Smooth muscle cell (in vitro differentiated cells): ENCODE results near the gene ADGRA1. TPM values are rescaled to one million over a fixed set of nuclear protein-coding genes. Genes with fewer than 3 reads are reported as not detected.

ENCODE experiments used
- DNase-seq: peaks from one replicate; lab custom pipeline; 2025; ENCODE audit not compliant: unreplicated experiment; lab: John Stamatoyannopoulos, UW
- H2AFZ ChIP-seq: fragments of 200-600 bp; sonication (generic); 2 replicates; pipeline ENCODE4 v1.6.0; 2016; ENCODE audit warnings: antibody characterized with exemption, low read depth, mild to moderate bottlenecking
- H3F3A ChIP-seq: fragments of 200-600 bp; sonication (generic); 2 replicates; pipeline ENCODE4 v1.6.0; 2017; ENCODE audit warnings: antibody characterized with exemption, low read depth
- H3K27ac ChIP-seq: fragments of 200-600 bp; sonication (generic); 2 replicates; pipeline ENCODE4 v1.5.1; 2016; ENCODE audit warnings: low read depth, mild to moderate bottlenecking
- H3K27me3 ChIP-seq: fragments of 200-600 bp; sonication (generic); 2 replicates; pipeline ENCODE4 v1.6.1; 2016; ENCODE audit warnings: low read depth, mild to moderate bottlenecking
- H3K36me3 ChIP-seq: fragments of 200-600 bp; sonication (generic); 2 replicates; pipeline ENCODE4 v1.5.1; 2016; ENCODE audit warnings: low read depth
- H3K4me1 ChIP-seq: fragments of 200-600 bp; sonication (generic); 2 replicates; pipeline ENCODE4 v1.5.1; 2016; ENCODE audit warnings: low read depth
- H3K4me2 ChIP-seq: fragments of 200-600 bp; sonication (generic); 2 replicates; pipeline ENCODE4 v1.6.0; 2016; ENCODE audit warnings: mild to moderate bottlenecking
- H3K4me3 ChIP-seq: fragments of 200-600 bp; sonication (generic); 2 replicates; pipeline ENCODE4 v1.5.1; 2016; ENCODE audit warnings: mild to moderate bottlenecking
- H3K79me2 ChIP-seq: fragments of 200-600 bp; sonication (generic); 2 replicates; pipeline ENCODE4 v1.6.0; 2016; ENCODE audit warnings: low read depth, mild to moderate bottlenecking
- H3K9ac ChIP-seq: fragments of 200-600 bp; sonication (generic); 2 replicates; pipeline ENCODE4 v1.6.0; 2016; ENCODE audit warnings: low read depth
- H3K9me3 ChIP-seq: fragments of 200-600 bp; sonication (generic); replicated peaks from 2 replicates; pipeline ENCODE4 v1.5.1; 2016; ENCODE audit warnings: low read depth
- H4K20me1 ChIP-seq: fragments of 200-600 bp; sonication (generic); 2 replicates; pipeline ENCODE4 v1.6.0; 2016; ENCODE audit warnings: low read depth
- WGBS: methylation state at CpG from one replicate; pipeline ENCODE4 v1.1.7; 2016; ENCODE audit warnings: low lambda C conversion rate; 5-methylcytosine and 5-hydroxymethylcytosine counted together
- polyA plus RNA-seq: library from polyadenylated mRNA; unstranded; fragments of >200 nt; fragmentation: Nextera tagmentation; extraction: Ambion mirVana; gene quantifications from 2 replicates; pipeline ENCODE4 v1.2.1, GENCODE V29; 2016
- total RNA-seq: library from RNA; depleted of rRNA; stranded (reverse); fragments of >200 nt; gene quantifications from 2 replicates; pipeline ENCODE4 v1.2.3, GENCODE V29; 2014
- TF ChIP-seq, protein P1 (sequence below): fragments of 200-600 bp; sonication (generic); IDR thresholded peaks from 2 replicates; pipeline ENCODE4 v1.5.1; 2017; ENCODE audit warnings: borderline replicate concordance, mild to moderate bottlenecking, antibody characterized with exemption; ENCODE audit not compliant: insufficient read depth, poor library complexity, severe bottlenecking

ADGRA1 gene
- total and polyA plus RNA-seq, 2 experiments from 2014 or later: not detected

GRCh38 chr10:133042816-133043215 is 44.9 kb upstream of the ADGRA1 start:
- no peaks in the 10 kb centered on the region for H3K79me2 ChIP-seq
- H3K36me3 ChIP-seq: no peaks in the 10 kb centered on the region
- H3F3A ChIP-seq: no peaks in the 10 kb centered on the region
- peaks cover 4% of the 10 kb centered on the region for H3K4me1 ChIP-seq
- no peaks in the 10 kb centered on the region for H3K27me3 ChIP-seq
- TF ChIP-seq, protein P1, sequence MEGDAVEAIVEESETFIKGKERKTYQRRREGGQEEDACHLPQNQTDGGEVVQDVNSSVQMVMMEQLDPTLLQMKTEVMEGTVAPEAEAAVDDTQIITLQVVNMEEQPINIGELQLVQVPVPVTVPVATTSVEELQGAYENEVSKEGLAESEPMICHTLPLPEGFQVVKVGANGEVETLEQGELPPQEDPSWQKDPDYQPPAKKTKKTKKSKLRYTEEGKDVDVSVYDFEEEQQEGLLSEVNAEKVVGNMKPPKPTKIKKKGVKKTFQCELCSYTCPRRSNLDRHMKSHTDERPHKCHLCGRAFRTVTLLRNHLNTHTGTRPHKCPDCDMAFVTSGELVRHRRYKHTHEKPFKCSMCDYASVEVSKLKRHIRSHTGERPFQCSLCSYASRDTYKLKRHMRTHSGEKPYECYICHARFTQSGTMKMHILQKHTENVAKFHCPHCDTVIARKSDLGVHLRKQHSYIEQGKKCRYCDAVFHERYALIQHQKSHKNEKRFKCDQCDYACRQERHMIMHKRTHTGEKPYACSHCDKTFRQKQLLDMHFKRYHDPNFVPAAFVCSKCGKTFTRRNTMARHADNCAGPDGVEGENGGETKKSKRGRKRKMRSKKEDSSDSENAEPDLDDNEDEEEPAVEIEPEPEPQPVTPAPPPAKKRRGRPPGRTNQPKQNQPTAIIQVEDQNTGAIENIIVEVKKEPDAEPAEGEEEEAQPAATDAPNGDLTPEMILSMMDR: no peak
- H2AFZ ChIP-seq: no peak overlapping the region
- H3K27ac ChIP-seq: no peak overlapping the region
- no peak overlapping the region for H3K4me2 ChIP-seq
- DNase-seq: no peak
- WGBS: 94% methylated on average over 18 of the region's 18 CpGs
- no peaks in the 10 kb centered on the region for H3K9me3 ChIP-seq
- H3K4me3 ChIP-seq: no peak overlapping the region
- H4K20me1 ChIP-seq: no peaks in the 10 kb centered on the region
- H3K9ac ChIP-seq: no peak overlapping the region

DNA sequence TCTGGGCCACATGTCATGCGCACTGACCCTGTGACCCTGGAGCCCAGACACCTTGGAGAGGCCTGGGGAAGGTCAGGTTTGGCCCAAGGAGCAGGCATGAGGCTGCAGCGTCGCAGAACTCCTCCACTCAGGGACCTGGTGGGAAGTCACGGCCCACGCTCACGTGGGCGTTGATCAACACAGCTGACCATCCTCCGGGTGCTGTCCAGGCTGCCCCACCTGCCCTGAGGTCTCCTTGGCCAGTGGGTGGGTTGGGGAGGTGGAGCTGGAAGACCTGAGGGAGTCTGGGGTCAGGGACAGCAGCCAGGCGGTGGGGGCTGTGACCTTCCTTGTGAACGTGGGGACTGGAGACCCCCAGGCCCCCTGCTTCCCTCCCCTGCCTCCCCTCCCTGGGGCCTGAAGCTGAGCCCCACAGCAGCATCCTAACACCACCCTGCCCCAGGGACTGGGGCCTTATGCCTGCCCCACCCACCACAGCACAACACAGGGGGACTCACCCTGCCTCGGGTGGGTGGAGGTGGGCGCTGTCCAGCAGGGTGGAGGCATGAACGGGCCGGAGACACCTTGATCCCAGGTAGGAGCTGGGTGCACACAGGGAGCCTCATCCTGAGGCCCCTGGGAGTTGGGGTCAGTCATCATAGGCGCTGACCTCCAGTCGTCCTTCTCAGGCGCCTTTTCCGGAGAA is 44.0 kb upstream of the ADGRA1 start:
- Histone ChIP-seq H3F3A (no peaks in the 10 kb centered on the region), H3K4me3 (no peak overlapping the region), H3K4me1 (peaks cover 4% of the 10 kb centered on the region), H2AFZ (no peak overlapping the region), H3K9ac (no peak overlapping the region), H3K79me2 (no peaks in the 10 kb centered on the region), H3K27ac (no peak overlapping the region), H3K4me2 (no peak overlapping the region), H3K36me3 (no peaks in the 10 kb centered on the region), H3K9me3 (no peaks in the 10 kb centered on the region), H3K27me3 (no peaks in the 10 kb centered on the region), H4K20me1 (no peaks in the 10 kb centered on the region)
- no peak for DNase-seq
- TF ChIP-seq, protein P1: no peak
- 94% methylated on average over 16 of the region's 18 CpGs for WGBS

DNA sequence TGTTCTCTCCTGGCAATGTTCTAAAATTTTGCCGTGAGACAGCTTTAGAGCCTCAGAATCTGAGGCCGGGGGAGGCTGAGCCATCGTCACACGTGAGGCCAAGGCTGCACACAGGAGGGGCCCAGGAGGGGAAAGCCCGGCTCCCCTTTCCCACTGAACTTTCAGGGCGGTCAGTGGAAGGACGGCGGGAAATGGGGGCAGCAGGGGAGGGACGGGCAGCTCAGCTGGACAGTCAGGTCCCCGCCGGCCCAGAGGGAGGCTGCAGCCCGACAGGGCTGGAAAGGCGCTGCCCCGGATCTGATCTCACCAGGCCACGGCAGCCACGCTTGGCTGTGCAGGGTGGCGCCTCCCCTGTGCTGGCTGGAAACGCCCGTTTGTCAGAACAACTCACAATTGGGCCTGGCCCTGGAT is 43.3 kb upstream of the ADGRA1 start:
- H3K27me3 ChIP-seq: no peaks in the 10 kb centered on the region
- WGBS: 93% methylated on average over 19 of the region's 19 CpGs

More for the DNA sequence above, 43.3 kb upstream of the ADGRA1 start:
- Histone ChIP-seq H3F3A (no peaks in the 10 kb centered on the region), H3K79me2 (no peaks in the 10 kb centered on the region), H3K36me3 (no peaks in the 10 kb centered on the region), H4K20me1 (no peaks in the 10 kb centered on the region), H2AFZ (no peak overlapping the region), H3K4me2 (no peak overlapping the region), H3K4me1 (peaks cover 4% of the 10 kb centered on the region), H3K27ac (no peak overlapping the region), H3K9me3 (no peaks in the 10 kb centered on the region), H3K4me3 (no peak overlapping the region), H3K9ac (no peak overlapping the region)
- no peak for DNase-seq
- TF ChIP-seq, protein P1: no peak
